Subcutaneous adipose tissue (tissue), 4 donors: ENCODE data around the gene APMAP. TPM values are rescaled to one million over a fixed set of nuclear protein-coding genes. Genes with fewer than 3 reads are reported as not detected.

ENCODE experiments used
- total RNA-seq, 4 donors: library from RNA; depleted of rRNA; stranded (reverse); fragments of >200 nt; gene quantifications; one replicate each; pipeline ENCODE4 v1.1.0, GENCODE V29; 2016
- TF ChIP-seq, protein P1 (sequence below): fragments of 450-650 bp; IDR thresholded peaks from one replicate; pipeline ENCODE4 v1.5.1; 2016; ENCODE audit warnings: low read depth, mild to moderate bottlenecking, control low read depth, antibody characterized with exemption, moderate library complexity

The APMAP gene
- total RNA-seq, 4 donors from 2014 or later, result 63.4 to 325 (median 240) TPM

DNA sequence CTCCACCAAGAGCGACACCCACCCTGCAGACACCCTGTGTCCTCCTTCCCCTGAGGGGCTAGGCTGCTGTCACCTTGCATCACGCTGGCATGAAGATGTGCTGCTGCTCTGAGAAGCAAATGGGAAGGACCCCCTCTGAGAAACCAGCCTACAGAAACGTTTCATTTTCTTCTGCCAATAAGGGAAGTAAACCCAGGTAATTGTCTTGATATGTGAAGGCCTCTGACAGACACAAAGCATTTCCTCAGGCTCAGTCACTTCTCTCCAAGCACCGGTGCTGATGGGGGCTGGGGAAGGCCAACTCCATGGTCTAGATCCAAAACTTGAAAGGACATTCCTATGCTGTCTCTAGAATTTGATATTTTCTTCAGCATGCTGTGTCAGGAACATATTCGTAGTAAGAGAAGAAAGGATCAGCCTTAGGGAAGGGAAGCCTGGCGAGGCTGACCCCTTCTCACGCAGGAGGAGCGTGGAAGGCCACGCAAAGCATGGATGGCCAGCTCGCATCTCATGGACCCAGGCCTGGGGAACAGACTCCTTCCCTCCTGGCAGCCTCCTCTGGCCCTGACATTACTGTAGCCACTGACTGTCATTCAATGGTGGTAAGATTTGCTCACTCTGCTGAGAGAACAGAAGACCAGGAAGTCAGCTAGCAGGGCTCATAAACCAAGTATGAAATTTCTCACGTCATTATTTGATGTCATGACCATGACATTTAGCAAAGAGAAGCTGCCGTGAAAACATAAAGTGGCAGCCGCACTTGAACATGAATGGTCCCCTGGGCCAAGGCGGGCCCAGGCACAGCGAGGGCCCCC is 44.9 kb upstream of the APMAP start:
- TF ChIP-seq, protein P1, sequence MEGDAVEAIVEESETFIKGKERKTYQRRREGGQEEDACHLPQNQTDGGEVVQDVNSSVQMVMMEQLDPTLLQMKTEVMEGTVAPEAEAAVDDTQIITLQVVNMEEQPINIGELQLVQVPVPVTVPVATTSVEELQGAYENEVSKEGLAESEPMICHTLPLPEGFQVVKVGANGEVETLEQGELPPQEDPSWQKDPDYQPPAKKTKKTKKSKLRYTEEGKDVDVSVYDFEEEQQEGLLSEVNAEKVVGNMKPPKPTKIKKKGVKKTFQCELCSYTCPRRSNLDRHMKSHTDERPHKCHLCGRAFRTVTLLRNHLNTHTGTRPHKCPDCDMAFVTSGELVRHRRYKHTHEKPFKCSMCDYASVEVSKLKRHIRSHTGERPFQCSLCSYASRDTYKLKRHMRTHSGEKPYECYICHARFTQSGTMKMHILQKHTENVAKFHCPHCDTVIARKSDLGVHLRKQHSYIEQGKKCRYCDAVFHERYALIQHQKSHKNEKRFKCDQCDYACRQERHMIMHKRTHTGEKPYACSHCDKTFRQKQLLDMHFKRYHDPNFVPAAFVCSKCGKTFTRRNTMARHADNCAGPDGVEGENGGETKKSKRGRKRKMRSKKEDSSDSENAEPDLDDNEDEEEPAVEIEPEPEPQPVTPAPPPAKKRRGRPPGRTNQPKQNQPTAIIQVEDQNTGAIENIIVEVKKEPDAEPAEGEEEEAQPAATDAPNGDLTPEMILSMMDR, result no peak

DNA sequence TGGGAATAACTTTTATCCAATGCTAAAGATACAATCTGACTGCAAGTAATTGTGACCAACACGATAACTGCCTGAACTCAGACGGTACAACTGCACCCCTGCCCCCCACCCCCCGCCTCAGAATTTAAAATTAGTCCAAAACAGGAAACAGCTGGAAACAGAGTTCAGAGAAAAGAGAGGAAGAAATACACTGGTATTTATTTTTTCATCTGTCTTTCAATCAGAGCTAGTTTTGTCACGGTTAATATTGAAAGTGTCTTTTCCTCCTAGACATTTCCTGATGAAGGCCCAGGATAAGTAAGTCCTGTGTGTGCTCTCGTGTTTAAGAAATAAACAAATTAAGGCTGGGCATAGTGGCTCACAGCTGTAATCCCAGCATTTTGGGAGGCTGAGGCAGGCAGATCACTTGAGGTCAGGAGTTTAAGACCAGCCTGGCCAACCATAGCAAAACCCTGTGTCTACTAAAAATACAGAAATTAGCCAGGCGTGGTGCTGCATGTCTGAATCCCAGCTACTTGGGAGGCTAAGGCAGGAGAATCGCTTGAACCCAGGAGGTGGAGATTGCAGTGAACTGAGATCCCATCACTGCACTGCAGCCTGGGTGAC is 43.9 kb upstream of the APMAP start:
- TF ChIP-seq, protein P1, result no peak

DNA sequence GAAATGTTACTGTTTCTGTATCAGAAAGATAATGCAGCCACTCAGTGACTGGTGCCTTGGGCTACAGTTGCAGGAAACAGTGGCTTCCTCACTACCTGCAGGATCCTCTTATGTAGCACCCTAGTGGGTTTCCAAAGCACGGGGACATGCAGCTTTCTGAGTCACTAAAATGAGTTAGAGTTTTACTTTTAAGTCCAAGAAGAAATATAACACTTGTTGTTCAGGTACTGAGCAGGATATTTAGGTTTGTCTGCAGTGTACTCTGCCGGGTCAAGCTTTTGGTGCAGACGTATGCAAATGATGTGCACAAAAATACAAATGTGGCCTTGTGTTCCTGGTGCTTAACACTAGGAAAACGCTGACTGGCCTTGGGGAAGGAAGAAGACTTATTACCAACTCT is 43.4 kb upstream of the APMAP start:
- TF ChIP-seq, protein P1, result no peak

DNA sequence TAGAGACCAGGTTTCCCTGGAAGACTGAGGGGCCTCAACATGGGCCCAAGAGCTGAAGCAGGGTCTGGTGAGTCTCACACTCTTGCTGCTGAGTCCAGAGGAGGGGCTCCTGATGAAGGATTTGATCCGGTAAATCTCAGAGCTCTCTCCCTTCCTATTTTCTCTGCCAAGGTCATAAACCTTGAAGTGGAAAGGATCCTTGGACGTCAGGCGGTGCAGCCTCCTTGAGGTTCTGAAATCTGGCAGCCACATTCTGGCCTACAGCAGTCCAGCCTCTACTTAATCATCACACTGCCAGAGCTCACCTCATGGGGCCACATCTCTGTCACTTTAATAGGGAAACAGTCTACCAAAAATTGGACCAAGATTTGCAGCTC is 41.4 kb upstream of the APMAP start:
- TF ChIP-seq, protein P1, result no peak

DNA sequence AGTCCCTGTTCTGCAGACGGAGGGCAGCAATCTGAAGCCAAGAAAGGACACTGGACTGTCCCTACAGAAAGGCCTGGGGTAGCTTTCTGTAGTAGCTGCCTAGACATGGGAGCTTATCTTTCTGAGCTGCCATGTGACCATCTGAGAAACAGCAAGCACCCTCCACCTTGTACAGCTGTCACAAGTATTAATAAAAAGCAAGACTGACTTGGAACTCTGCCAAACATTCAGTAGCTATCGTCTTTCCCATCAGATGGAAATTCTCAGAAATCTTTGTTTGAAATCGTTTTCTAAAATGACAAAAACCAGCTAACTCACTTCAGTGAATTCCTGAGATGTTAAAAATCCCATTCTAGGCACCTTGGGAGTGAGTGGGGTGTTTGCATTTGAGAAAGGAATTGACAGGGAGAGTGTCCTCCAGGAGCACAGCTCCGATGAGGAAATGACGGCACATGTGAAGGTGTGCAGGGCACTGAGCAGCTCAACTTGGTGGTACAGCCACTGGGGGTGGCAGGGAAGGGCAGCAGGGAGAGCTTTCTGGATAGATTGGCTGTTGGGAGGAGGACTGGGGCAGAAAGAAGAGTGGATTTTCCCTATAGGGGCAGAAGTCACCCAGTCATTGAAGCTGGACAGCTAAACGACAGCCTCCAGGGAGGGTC is 40.8 kb upstream of the APMAP start:
- TF ChIP-seq, protein P1, result no peak

DNA sequence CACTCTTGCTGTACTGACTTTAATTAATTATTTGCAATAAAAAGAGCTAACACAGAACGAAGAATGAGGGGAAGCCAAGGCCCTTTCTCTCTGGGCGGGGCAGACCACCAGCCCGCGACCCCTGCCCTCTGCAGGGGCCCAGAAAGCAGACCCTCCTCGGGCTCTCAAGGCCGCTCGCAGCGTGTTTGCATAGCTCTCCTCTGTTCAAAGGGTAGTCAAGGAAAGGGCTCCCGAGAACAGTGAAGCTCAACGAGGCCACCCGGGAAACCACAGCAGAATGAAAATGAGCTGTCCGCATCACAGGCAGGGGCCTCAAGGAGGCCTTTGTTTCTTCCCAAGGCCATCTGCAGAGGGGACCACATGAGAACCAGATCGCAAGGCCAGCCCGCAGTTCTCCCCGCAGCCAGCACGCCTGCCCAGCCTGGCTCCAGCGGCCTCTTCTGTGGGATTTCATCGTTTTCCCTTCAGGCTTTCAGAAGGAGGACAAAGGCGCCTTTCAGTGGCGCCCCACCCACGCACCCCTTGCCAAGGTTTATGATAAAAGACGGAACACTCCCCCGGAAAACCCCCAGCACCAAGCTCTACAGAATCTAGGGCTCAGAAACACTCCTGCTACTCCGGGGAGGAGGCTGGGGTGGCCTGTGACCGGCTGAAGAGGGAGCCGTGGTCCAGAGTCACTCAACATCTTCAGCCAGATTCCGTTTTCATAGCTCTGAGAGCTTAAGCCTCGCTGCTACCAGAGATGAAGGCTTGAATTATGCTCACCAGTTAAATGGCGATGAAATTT is 40.1 kb upstream of the APMAP start:
- TF ChIP-seq, protein P1, result no peak
